SU-DHL-6 (cell line): ENCODE results near the gene PPM1H.

Experiments
- EZH2phosphoT487 ChIP-seq: fragments of 200-600 bp; sonication (generic), shearing (Covaris generic); conservative IDR thresholded peaks from 2 replicates; pipeline ENCODE4 v1.6.1; 2018; ENCODE audit warnings: mild to moderate bottlenecking, antibody characterized with exemption, low read length, moderate library complexity, mixed read lengths
- TF ChIP-seq, protein P1 (sequence below): fragments of 200-600 bp; sonication (generic); IDR thresholded peaks from one replicate; pipeline ENCODE4 v1.5.1; 2017; ENCODE audit warnings: antibody characterized with exemption, mild to moderate bottlenecking, low read length, moderate library complexity; ENCODE audit not compliant: insufficient read depth, poor library complexity, severe bottlenecking

DNA sequence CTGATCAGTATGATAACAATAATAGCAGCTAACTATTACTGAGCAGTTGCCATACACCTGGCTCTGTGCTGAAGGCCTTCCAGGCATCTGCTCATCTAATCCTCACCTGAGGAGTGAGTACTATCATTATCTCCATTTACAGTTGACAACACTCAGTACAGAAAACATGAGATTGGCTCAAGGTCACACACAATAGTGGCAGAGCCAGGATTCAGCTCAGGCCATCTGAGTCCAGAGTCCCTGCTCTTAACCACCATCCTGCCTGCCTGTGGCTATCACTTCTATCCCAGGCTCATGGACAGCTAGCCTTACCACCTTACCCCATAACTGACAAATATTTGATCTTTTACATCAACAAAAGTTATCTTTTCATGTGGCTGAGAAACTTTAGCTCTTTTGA, 155.5 kb downstream of the PPM1H start:
- TF ChIP-seq, protein P1, sequence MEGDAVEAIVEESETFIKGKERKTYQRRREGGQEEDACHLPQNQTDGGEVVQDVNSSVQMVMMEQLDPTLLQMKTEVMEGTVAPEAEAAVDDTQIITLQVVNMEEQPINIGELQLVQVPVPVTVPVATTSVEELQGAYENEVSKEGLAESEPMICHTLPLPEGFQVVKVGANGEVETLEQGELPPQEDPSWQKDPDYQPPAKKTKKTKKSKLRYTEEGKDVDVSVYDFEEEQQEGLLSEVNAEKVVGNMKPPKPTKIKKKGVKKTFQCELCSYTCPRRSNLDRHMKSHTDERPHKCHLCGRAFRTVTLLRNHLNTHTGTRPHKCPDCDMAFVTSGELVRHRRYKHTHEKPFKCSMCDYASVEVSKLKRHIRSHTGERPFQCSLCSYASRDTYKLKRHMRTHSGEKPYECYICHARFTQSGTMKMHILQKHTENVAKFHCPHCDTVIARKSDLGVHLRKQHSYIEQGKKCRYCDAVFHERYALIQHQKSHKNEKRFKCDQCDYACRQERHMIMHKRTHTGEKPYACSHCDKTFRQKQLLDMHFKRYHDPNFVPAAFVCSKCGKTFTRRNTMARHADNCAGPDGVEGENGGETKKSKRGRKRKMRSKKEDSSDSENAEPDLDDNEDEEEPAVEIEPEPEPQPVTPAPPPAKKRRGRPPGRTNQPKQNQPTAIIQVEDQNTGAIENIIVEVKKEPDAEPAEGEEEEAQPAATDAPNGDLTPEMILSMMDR, result no peak
- TF ChIP-seq EZH2phosphoT487, result no peak
